ENCODE results near the gene PIK3AP1.

PIK3AP1 gene

GRCh38 chr10:96692427-96692826 is 27.9 kb downstream of the PIK3AP1 start:
- Histone ChIP-seq H3K27me3 (ENCODE audit: insufficient read depth, low read length, poor library complexity, severe bottlenecking) (no peaks in the 10 kb centered on the region), H3K79me2 (ENCODE audit: insufficient read depth, low read length) (peaks cover 37% of the 10 kb centered on the region), H3K4me2 (ENCODE audit: low read depth, low read length, poor library complexity, severe bottlenecking) (no peak overlapping the region), H3F3A (ENCODE audit: low read depth) (no peaks in the 10 kb centered on the region), H2AFZ (ENCODE audit: low read length) (no peak overlapping the region), H4K20me1 (ENCODE audit: insufficient read depth, low read length, poor library complexity, severe bottlenecking) (peaks cover 4% of the 10 kb centered on the region), H3K4me1 (ENCODE audit: insufficient read depth, low read length, poor library complexity, severe bottlenecking) (peaks cover 43% of the 10 kb centered on the region), H3K9me2 (replicated peaks; ENCODE audit: low read depth, low read length) (no peaks in the 10 kb centered on the region), H3K36me3 (ENCODE audit: insufficient read depth, low read length) (no peaks in the 10 kb centered on the region), H3K4me3 (ENCODE audit: low read length, poor library complexity, severe bottlenecking) (no peak overlapping the region), H3K9me3 (ENCODE audit: insufficient read depth, low read depth, low read length) (no peaks in the 10 kb centered on the region), H3K9ac (ENCODE audit: low read depth, low read length, poor library complexity, severe bottlenecking) (no peak overlapping the region)
- TF ChIP-seq CTCF (conservative IDR thresholded peaks at IDR 0.05; ENCODE audit: low read length), result no peak
- no peak for TF ChIP-seq EZH2phosphoT487 (IDR thresholded peaks at IDR 0.05; ENCODE audit: borderline replicate concordance)

- Histone ChIP-seq H3K79me2 (ENCODE audit: insufficient read depth, low read length) (peaks cover 32% of the 10 kb centered on the region), H2AFZ (ENCODE audit: low read length) (no peak overlapping the region), H3K36me3 (ENCODE audit: insufficient read depth, low read length) (no peaks in the 10 kb centered on the region), H3K4me2 (ENCODE audit: low read depth, low read length, poor library complexity, severe bottlenecking) (no peak overlapping the region), H3K9me3 (ENCODE audit: insufficient read depth, low read depth, low read length) (no peaks in the 10 kb centered on the region), H3K27me3 (ENCODE audit: insufficient read depth, low read length, poor library complexity, severe bottlenecking) (no peaks in the 10 kb centered on the region), H3K9ac (ENCODE audit: low read depth, low read length, poor library complexity, severe bottlenecking) (no peak overlapping the region), H3K4me1 (ENCODE audit: insufficient read depth, low read length, poor library complexity, severe bottlenecking) (peaks cover 41% of the 10 kb centered on the region), H3K4me3 (ENCODE audit: low read length, poor library complexity, severe bottlenecking) (no peak overlapping the region), H4K20me1 (ENCODE audit: insufficient read depth, low read length, poor library complexity, severe bottlenecking) (peaks cover 2% of the 10 kb centered on the region), H3F3A (ENCODE audit: low read depth) (no peaks in the 10 kb centered on the region), H3K9me2 (replicated peaks; ENCODE audit: low read depth, low read length) (no peaks in the 10 kb centered on the region)
- TF ChIP-seq EZH2phosphoT487 (IDR thresholded peaks at IDR 0.05; ENCODE audit: borderline replicate concordance) (no peak), CTCF (conservative IDR thresholded peaks at IDR 0.05; ENCODE audit: low read length) (no peak)
Measured at GRCh38 chr10:96691761-96692160, 28.6 kb downstream of the PIK3AP1 start.

DNA sequence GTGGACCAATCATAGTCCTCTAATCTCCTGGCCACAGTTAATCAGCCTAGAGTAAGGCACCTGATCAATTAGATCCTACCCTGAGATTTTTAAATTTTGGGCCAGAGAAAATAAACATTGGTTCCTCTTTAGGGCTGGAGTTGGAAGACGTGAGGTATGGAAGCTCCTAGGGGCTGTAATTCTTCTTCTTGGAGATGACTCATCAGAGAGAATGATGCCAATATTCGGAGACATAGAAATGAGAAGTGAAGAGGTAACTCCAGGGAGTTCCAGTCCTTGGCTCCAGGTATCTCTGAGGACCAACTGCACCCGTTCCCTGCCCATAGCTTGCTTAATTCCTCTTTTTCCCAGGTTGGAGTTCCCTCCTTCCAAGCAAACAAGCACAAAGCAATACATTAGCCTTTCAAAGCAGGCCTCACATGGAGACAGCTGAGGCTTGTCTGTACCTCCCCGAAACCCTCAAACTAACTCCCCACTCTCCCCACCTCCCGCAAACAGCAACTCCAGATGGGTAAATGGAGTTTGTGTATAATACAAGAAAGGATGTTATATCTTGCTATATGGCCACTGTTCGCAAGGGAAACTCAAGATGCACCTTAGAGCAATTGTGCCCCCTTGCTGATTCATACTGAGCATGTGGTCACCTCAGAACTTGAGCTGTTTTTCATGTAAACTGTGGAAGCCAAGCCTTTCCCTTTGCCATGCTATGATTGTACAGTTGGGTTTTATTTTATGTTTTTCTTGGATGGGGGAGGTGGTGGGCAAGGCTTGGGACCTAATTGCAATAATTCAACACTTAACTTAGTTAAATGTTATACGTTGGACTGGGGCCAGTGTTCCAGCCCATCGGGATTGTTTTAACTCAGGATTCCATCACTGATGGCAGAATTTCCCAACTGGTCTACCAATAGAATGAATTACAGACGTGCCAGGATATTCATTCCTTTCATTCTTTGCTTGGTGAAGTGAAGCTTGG is 29.3 kb downstream of the PIK3AP1 start:
- peaks cover 33% of the 10 kb centered on the region for H3K4me1 ChIP-seq (ENCODE audit: insufficient read depth, low read length, poor library complexity, severe bottlenecking)
- no peak overlapping the region for H3K9ac ChIP-seq (ENCODE audit: low read depth, low read length, poor library complexity, severe bottlenecking)
- H3K9me3 ChIP-seq (ENCODE audit: insufficient read depth, low read depth, low read length), result no peaks in the 10 kb centered on the region
- H3K79me2 ChIP-seq (ENCODE audit: insufficient read depth, low read length), result peaks cover 29% of the 10 kb centered on the region
- H3K36me3 ChIP-seq (ENCODE audit: insufficient read depth, low read length), result no peaks in the 10 kb centered on the region
- no peaks in the 10 kb centered on the region for H3K9me2 ChIP-seq (replicated peaks; ENCODE audit: low read depth, low read length)
- H4K20me1 ChIP-seq (ENCODE audit: insufficient read depth, low read length, poor library complexity, severe bottlenecking), result no peaks in the 10 kb centered on the region
- TF ChIP-seq CTCF (conservative IDR thresholded peaks at IDR 0.05; ENCODE audit: low read length) (no peak), EZH2phosphoT487 (IDR thresholded peaks at IDR 0.05; ENCODE audit: borderline replicate concordance) (no peak)
- H3K4me3 ChIP-seq (ENCODE audit: low read length, poor library complexity, severe bottlenecking), result no peak overlapping the region
- H2AFZ ChIP-seq (ENCODE audit: low read length), result no peak overlapping the region
- no peaks in the 10 kb centered on the region for H3K27me3 ChIP-seq (ENCODE audit: insufficient read depth, low read length, poor library complexity, severe bottlenecking)
- no peak overlapping the region for H3K4me2 ChIP-seq (ENCODE audit: low read depth, low read length, poor library complexity, severe bottlenecking)
- no peaks in the 10 kb centered on the region for H3F3A ChIP-seq (ENCODE audit: low read depth)

Measured in Loucy (cell line).